Esophagus squamous epithelium (tissue), 5 donors: ENCODE results near the gene ANKLE1. TPM values are rescaled to one million over a fixed set of nuclear protein-coding genes. Genes with fewer than 3 reads are reported as not detected.

Experiments used
- DNase-seq: peaks from one replicate; lab custom pipeline; 2025; lab: John Stamatoyannopoulos, UW
- H3K27ac ChIP-seq, 4 donors: fragments of 200-600 bp; sonication (generic); one replicate each; pipeline ENCODE4 v1.5.1; 2016 to 2019; ENCODE audit warnings: mild to moderate bottlenecking in 1 of 4
- H3K27me3 ChIP-seq, 4 donors: fragments of 200-600 bp; sonication (generic); 1 replicate in 3 of 4; 2 replicates in 1 of 4; pipeline versions ENCODE4 v1.5.1 to v1.6.0; 2017 to 2021; ENCODE audit warnings: antibody characterized with exemption in 1 of 4
- H3K36me3 ChIP-seq, 3 donors: fragments of 200-600 bp; sonication (generic); one replicate each; pipeline ENCODE4 v1.5.1; 2016 to 2019
- H3K4me1 ChIP-seq, 3 donors: fragments of 200-600 bp; sonication (generic); one replicate each; pipeline ENCODE4 v1.5.1; 2017 to 2019
- H3K4me3 ChIP-seq, 4 donors: fragments of 200-600 bp; sonication (generic); 1 replicate in 3 of 4; 2 replicates in 1 of 4; pipeline ENCODE4 v1.5.1; 2016 to 2019; ENCODE audit warnings: mild to moderate bottlenecking in 2 of 4, moderate library complexity in 1 of 4
- H3K9me3 ChIP-seq, 3 donors: fragments of 200-600 bp; sonication (generic); one replicate each; pipeline ENCODE4 v1.5.1; 2016 to 2019
- CTCF ChIP-seq, 6 experiments: fragments of 450-650 bp in 4 of 6; fragments of 200-600 bp in 2 of 6; sonication (generic) in 2 of 6; IDR thresholded peaks; one replicate each; pipeline ENCODE4 v1.5.1; 2016 to 2019; ENCODE audit warnings: antibody characterized with exemption in 6 of 6, mild to moderate bottlenecking in 4 of 6, moderate library complexity in 4 of 6
- POLR2A ChIP-seq, 4 donors: fragments of 450-650 bp; IDR thresholded peaks; one replicate each; pipeline ENCODE4 v1.6.1; 2017; ENCODE audit warnings: antibody characterized with exemption in 4 of 4, mild to moderate bottlenecking in 4 of 4, moderate library complexity in 3 of 4
- WGBS, 2 donors: methylation state at CpG; one replicate each; pipeline ENCODE4 v1.1.5; 2018; 5-methylcytosine and 5-hydroxymethylcytosine counted together
- intact Hi-C: fragments of 100-400 bp; cut with DNase I; formaldehyde crosslinking; loops from one replicate; pipeline ENCODE4 v1.15.0; 2022
- total RNA-seq, 4 donors: library from RNA; depleted of rRNA; stranded (reverse); fragments of >200 nt; gene quantifications; one replicate each; pipeline ENCODE4 v1.1.0, GENCODE V29; 2016
- donor health status: DM: yes; HTN: yes; CAD: no.

The ANKLE1 gene
- total RNA-seq, 4 donors from 2014 or later: 0.12 to 0.57 (median 0.22) TPM; not detected in 1

GRCh38 chr19:17311455-17312188, 29.9 kb downstream of the ANKLE1 start:
- 65% methylated on average over 7 of the region's 11 CpGs for WGBS, 2 donors
- Histone ChIP-seq H3K4me3 (no peak overlapping the region), H3K27ac (no peak overlapping the region), H3K4me1 (peaks cover 24 to 55% (median 36%) of the 10 kb centered on the region in 3 donors), H3K27me3 (no peaks in the 10 kb centered on the region), H3K9me3 (no peaks in the 10 kb centered on the region), H3K36me3 (peaks cover 11 to 46% (median 24%) of the 10 kb centered on the region in 3 donors)
- DNase-seq: no peak
- TF ChIP-seq CTCF (IDR thresholded peaks at IDR 0.05) (no peak), POLR2A (IDR thresholded peaks at IDR 0.05) (no peak)
- intact Hi-C loops: no loop called here

- 65 to 91% methylated on average over 4 to 11 of the region's 20 CpGs for WGBS, 2 donors
These were observed 30.8 kb downstream of the ANKLE1 start for GRCh38 chr19:17312189-17313113.

GRCh38 chr19:17314007-17314593, 32.4 kb downstream of the ANKLE1 start:
- no peaks in the 10 kb centered on the region for H3K9me3 ChIP-seq
- no peaks in the 10 kb centered on the region for H3K27me3 ChIP-seq
- intact Hi-C loops: no loop called here
- TF ChIP-seq POLR2A (IDR thresholded peaks at IDR 0.05) (no peak), CTCF (IDR thresholded peaks at IDR 0.05) (no peak)
- H3K36me3 ChIP-seq: peaks cover 11 to 66% (median 27%) of the 10 kb centered on the region in 3 donors
- 92 to 93% methylated on average over 3 to 11 of the region's 19 CpGs for WGBS, 2 donors
- no peak overlapping the region for H3K4me3 ChIP-seq
- no peak for DNase-seq
- H3K27ac ChIP-seq: no peak overlapping the region
- H3K4me1 ChIP-seq: peaks cover 20 to 37% (median 25%) of the 10 kb centered on the region in 3 donors

More at GRCh38 chr19:17312189-17313113, 30.8 kb downstream of the ANKLE1 start:
- Histone ChIP-seq H3K27me3 (no peaks in the 10 kb centered on the region), H3K4me3 (no peak overlapping the region), H3K9me3 (no peaks in the 10 kb centered on the region), H3K36me3 (peaks cover 11 to 51% (median 24%) of the 10 kb centered on the region in 3 donors), H3K4me1 (peaks cover 24 to 51% (median 31%) of the 10 kb centered on the region in 3 donors), H3K27ac (no peak overlapping the region)
- no peak for TF ChIP-seq POLR2A (IDR thresholded peaks at IDR 0.05)
- no peak for TF ChIP-seq CTCF (IDR thresholded peaks at IDR 0.05)
- no peak for DNase-seq
- intact Hi-C loops: no loop called here

GRCh38 chr19:17318966-17319365, 37.3 kb downstream of the ANKLE1 start:
- H3K36me3 ChIP-seq: peaks cover 24 to 83% (median 37%) of the 10 kb centered on the region in 3 donors
- no peak overlapping the region for H3K27ac ChIP-seq
- H3K27me3 ChIP-seq: no peaks in the 10 kb centered on the region
- 92% methylated on average over 2 of the region's 6 CpGs; no CpG with 5 or more reads in 1 of the 2 donors for WGBS, 2 donors
- no peaks in the 10 kb centered on the region for H3K9me3 ChIP-seq
- no peak overlapping the region for H3K4me3 ChIP-seq
- DNase-seq: no peak
- peaks cover under 1 to 17% (median 5%) of the 10 kb centered on the region in 3 donors for H3K4me1 ChIP-seq
- intact Hi-C loops: no loop called here
- TF ChIP-seq CTCF (IDR thresholded peaks at IDR 0.05) (no peak), POLR2A (IDR thresholded peaks at IDR 0.05) (no peak)
